GM04503 (cell line): ENCODE results near the gene FGD6.
A peak's percentile ranks its signal among the peaks of the same experiment; 100 is the strongest.
"Not testable (repeated sequence)": the region's sequence is repeated elsewhere in the genome, so short reads cannot be mapped to it uniquely, and the experiment has no call there.

ENCODE experiments used
- DNase-seq: peaks from one replicate; pipeline ENCODE4 v3.0.0-alpha.2; 2012; ENCODE audit warnings: low read depth

FGD6 gene

GRCh38 chr12:95234187-95234586 lies 16.9 kb upstream of the FGD6 start:
- not testable (repeated sequence) for DNase-seq

- DNase-seq, result no peak
These were observed 13.9 kb upstream of the FGD6 start for GRCh38 chr12:95231190-95231589.

GRCh38 chr12:95230313-95230712 lies 13.0 kb upstream of the FGD6 start:
- DNase-seq, result no peak

GRCh38 chr12:95229636-95230035 lies 12.4 kb upstream of the FGD6 start:
- no peak for DNase-seq

GRCh38 chr12:95228617-95229016 lies 11.3 kb upstream of the FGD6 start:
- DNase-seq, result no peak

- no peak for DNase-seq
These were observed 10.6 kb upstream of the FGD6 start for GRCh38 chr12:95227818-95228356.

GRCh38 chr12:95225645-95226212 lies 8.5 kb upstream of the FGD6 start:
- DNase-seq, result no peak

- DNase-seq, result no peak
These were observed 7.2 kb upstream of the FGD6 start for GRCh38 chr12:95224202-95225170.

GRCh38 chr12:95220726-95221125 lies 3.5 kb upstream of the FGD6 start:
- DNase-seq, result no peak

- no peak for DNase-seq
These were observed 2.9 kb upstream of the FGD6 start for GRCh38 chr12:95220190-95220589.

GRCh38 chr12:95218150-95219133 lies 1.2 kb upstream of the FGD6 start:
- no peak for DNase-seq

GRCh38 chr12:95216711-95217376 lies 423 bp downstream of the FGD6 start:
- DNase-seq, result no peak

GRCh38 chr12:95215949-95216348 lies 1.3 kb downstream of the FGD6 start:
- DNase-seq, result no peak

GRCh38 chr12:95214466-95214865 lies 2.8 kb downstream of the FGD6 start:
- DNase-seq, result no peak

GRCh38 chr12:95213928-95214327 lies 3.3 kb downstream of the FGD6 start:
- DNase-seq, result no peak

GRCh38 chr12:95213119-95213518 lies 4.1 kb downstream of the FGD6 start:
- no peak for DNase-seq

- DNase-seq, result no peak
These were observed 4.7 kb downstream of the FGD6 start for GRCh38 chr12:95212586-95212985.

GRCh38 chr12:95208678-95209077 lies 8.6 kb downstream of the FGD6 start:
- no peak for DNase-seq

- DNase-seq, result no peak
These were observed 9.9 kb downstream of the FGD6 start for GRCh38 chr12:95207407-95207806.

GRCh38 chr12:95206916-95207315 lies 10.4 kb downstream of the FGD6 start:
- no peak for DNase-seq

- peak; percentile 50 for DNase-seq
These were observed 11.6 kb downstream of the FGD6 start for GRCh38 chr12:95205685-95206084.
